SIG-M5 treated with dmso at 0.1 percent for 504 hours (cell line): ENCODE data around the gene VPS52.
"Not testable (repeated sequence)": the region's sequence is repeated elsewhere in the genome, so short reads cannot be mapped to it uniquely, and the experiment has no call there.

Experiments used
- DNase-seq: peaks from one replicate; lab custom pipeline; 2025; ENCODE audit not compliant: unreplicated experiment; lab: John Stamatoyannopoulos, UW

Gene VPS52

GRCh38 chr6:33280539-33280938 lies 8.9 kb upstream of the VPS52 start:
- DNase-seq, result no peak

GRCh38 chr6:33279971-33280511 lies 8.4 kb upstream of the VPS52 start:
- peak; percentile 15 for DNase-seq

GRCh38 chr6:33279257-33279695 lies 7.6 kb upstream of the VPS52 start:
- no peak for DNase-seq

- DNase-seq, result no peak
Measured at GRCh38 chr6:33278810-33279209, 7.1 kb upstream of the VPS52 start.

- DNase-seq, result no peak
Measured at GRCh38 chr6:33278392-33278741, 6.7 kb upstream of the VPS52 start.

GRCh38 chr6:33277663-33278391 lies 6.2 kb upstream of the VPS52 start:
- DNase-seq, result no peak

GRCh38 chr6:33276864-33277662 lies 5.4 kb upstream of the VPS52 start, which contains the start of gene B3GALT4:
Gene B3GALT4, plus strand, starts transcription at chr6:33277123. Its CDS starts 297 bp downstream, at chr6:33277420.
- peak; percentile 83 for DNase-seq

GRCh38 chr6:33276581-33276863 lies 4.8 kb upstream of the VPS52 start:
- DNase-seq, result no peak

GRCh38 chr6:33275795-33276580 lies 4.3 kb upstream of the VPS52 start:
- DNase-seq, result not testable (repeated sequence)

GRCh38 chr6:33273924-33274902 lies 2.5 kb upstream of the VPS52 start:
- peak; percentile 33 for DNase-seq

- no peak for DNase-seq
Measured at GRCh38 chr6:33273129-33273923, 1.6 kb upstream of the VPS52 start.

GRCh38 chr6:33272275-33273128 lies 826 bp upstream of the VPS52 start:
- peak; percentile 60 for DNase-seq

- no peak for DNase-seq
Measured at GRCh38 chr6:33271117-33271467, 584 bp downstream of the VPS52 start.

- DNase-seq, result no peak
Measured at GRCh38 chr6:33264015-33264414, 7.7 kb downstream of the VPS52 start.

GRCh38 chr6:33262490-33262889 lies 9.2 kb downstream of the VPS52 start:
- not testable (repeated sequence) for DNase-seq

GRCh38 chr6:33259032-33259431 lies 12.6 kb downstream of the VPS52 start:
- DNase-seq, result no peak

- no peak for DNase-seq
Measured at GRCh38 chr6:33254591-33254990, 17.1 kb downstream of the VPS52 start.

GRCh38 chr6:33252759-33253158 lies 18.9 kb downstream of the VPS52 start:
- no peak for DNase-seq
